ENCODE measurements around the gene CCDC148.
A peak's percentile ranks its signal among the peaks of the same experiment; 100 is the strongest.

Gene CCDC148

GRCh38 chr2:158456309-158457066, at the start of gene CCDC148, which contains the start of gene PKP4:
Gene CCDC148 (minus strand): TSS chr2:158456753. CDS start chr2:158456439, 314 bp downstream.
Gene PKP4 (plus strand): TSS chr2:158456952. CDS start chr2:158533185, 76,233 bp downstream.
- peak; percentile 77 to 87 for DNase-seq (ENCODE audit: low read depth in 2 of 2)

GRCh38 chr2:158505448-158505934, 48.9 kb upstream of the CCDC148 start:
- DNase-seq (ENCODE audit: low read depth in 2 of 2), result no peak

- DNase-seq (ENCODE audit: low read depth in 2 of 2), result no peak
Observed at GRCh38 chr2:158504088-158504487, 47.5 kb upstream of the CCDC148 start.

- no peak for DNase-seq (ENCODE audit: low read depth in 2 of 2)
Observed at GRCh38 chr2:158502974-158503373, 46.4 kb upstream of the CCDC148 start.

GRCh38 chr2:158501301-158501700, 44.7 kb upstream of the CCDC148 start:
- DNase-seq (ENCODE audit: low read depth in 2 of 2), result no peak

GRCh38 chr2:158500333-158500732, 43.8 kb upstream of the CCDC148 start:
- DNase-seq (ENCODE audit: low read depth in 2 of 2), result no peak

- DNase-seq (ENCODE audit: low read depth in 2 of 2), result no peak
Observed at GRCh38 chr2:158499383-158499782, 42.8 kb upstream of the CCDC148 start.

GRCh38 chr2:158498749-158499136, 42.2 kb upstream of the CCDC148 start:
- DNase-seq (ENCODE audit: low read depth in 2 of 2), result no peak

GRCh38 chr2:158498043-158498748, 41.6 kb upstream of the CCDC148 start:
- no peak for DNase-seq (ENCODE audit: low read depth in 2 of 2)

- DNase-seq (ENCODE audit: low read depth in 2 of 2), result no peak
Observed at GRCh38 chr2:158497486-158497885, 40.9 kb upstream of the CCDC148 start.

GRCh38 chr2:158496986-158497385, 40.4 kb upstream of the CCDC148 start:
- no peak for DNase-seq (ENCODE audit: low read depth in 2 of 2)

- DNase-seq (ENCODE audit: low read depth in 2 of 2), result no peak
Observed at GRCh38 chr2:158495175-158495574, 38.6 kb upstream of the CCDC148 start.

- no peak for DNase-seq (ENCODE audit: low read depth in 2 of 2)
Observed at GRCh38 chr2:158493458-158493857, 36.9 kb upstream of the CCDC148 start.

- no peak for DNase-seq (ENCODE audit: low read depth in 2 of 2)
Observed at GRCh38 chr2:158491072-158491471, 34.5 kb upstream of the CCDC148 start.

GRCh38 chr2:158489366-158490112, 33.0 kb upstream of the CCDC148 start:
- DNase-seq (ENCODE audit: low read depth in 2 of 2), result no peak

- no peak for DNase-seq (ENCODE audit: low read depth in 2 of 2)
Observed at GRCh38 chr2:158488442-158489216, 32.1 kb upstream of the CCDC148 start.

GRCh38 chr2:158487419-158487818, 30.9 kb upstream of the CCDC148 start:
- no peak for DNase-seq (ENCODE audit: low read depth in 2 of 2)

GRCh38 chr2:158486970-158487325, 30.4 kb upstream of the CCDC148 start:
- no peak for DNase-seq (ENCODE audit: low read depth in 2 of 2)

- no peak for DNase-seq (ENCODE audit: low read depth in 2 of 2)
Observed at GRCh38 chr2:158486150-158486969, 29.8 kb upstream of the CCDC148 start.

GRCh38 chr2:158484892-158485556, 28.5 kb upstream of the CCDC148 start:
- no peak for DNase-seq (ENCODE audit: low read depth in 2 of 2)
